Right ventricle myocardium superior (tissue), 1 donor: Measurements from ENCODE around the gene NCR3LG1. TPM values are rescaled to one million over a fixed set of nuclear protein-coding genes. Genes with fewer than 3 reads are reported as not detected.
"Not testable (repeated sequence)": the region's sequence is repeated elsewhere in the genome, so short reads cannot be mapped to it uniquely, and the experiment has no call there.

Experiments
- ATAC-seq: fragments of 200-7000 bp; cut with Tn5 transposase; one replicate; pipeline ENCODE4 v1.9.1; 2020; ENCODE audit warnings: mild to moderate bottlenecking; ENCODE audit not compliant: poor library complexity
- DNase-seq: peaks from one replicate; pipeline ENCODE4 v3.0.0-alpha.2; 2020
- intact Hi-C: fragments of 100-400 bp; cut with DNase I; formaldehyde crosslinking; loops from one replicate; pipeline ENCODE4 v1.11.2; 2022
- total RNA-seq: library from RNA; stranded (reverse); fragmentation: NEBNext Ultra II Directional; extraction: Animal tissue kit (Norgen Biotek cat#: 25700); gene quantifications from one replicate; pipeline ENCODE4 v1.2.1, GENCODE V29; 2021
- donor health status: DM: no; HTN: yes; CAD: no; lungs with severe emphysema.

Gene NCR3LG1
- total RNA-seq, 1 donor from 2014 or later = 0.56 TPM

DNA sequence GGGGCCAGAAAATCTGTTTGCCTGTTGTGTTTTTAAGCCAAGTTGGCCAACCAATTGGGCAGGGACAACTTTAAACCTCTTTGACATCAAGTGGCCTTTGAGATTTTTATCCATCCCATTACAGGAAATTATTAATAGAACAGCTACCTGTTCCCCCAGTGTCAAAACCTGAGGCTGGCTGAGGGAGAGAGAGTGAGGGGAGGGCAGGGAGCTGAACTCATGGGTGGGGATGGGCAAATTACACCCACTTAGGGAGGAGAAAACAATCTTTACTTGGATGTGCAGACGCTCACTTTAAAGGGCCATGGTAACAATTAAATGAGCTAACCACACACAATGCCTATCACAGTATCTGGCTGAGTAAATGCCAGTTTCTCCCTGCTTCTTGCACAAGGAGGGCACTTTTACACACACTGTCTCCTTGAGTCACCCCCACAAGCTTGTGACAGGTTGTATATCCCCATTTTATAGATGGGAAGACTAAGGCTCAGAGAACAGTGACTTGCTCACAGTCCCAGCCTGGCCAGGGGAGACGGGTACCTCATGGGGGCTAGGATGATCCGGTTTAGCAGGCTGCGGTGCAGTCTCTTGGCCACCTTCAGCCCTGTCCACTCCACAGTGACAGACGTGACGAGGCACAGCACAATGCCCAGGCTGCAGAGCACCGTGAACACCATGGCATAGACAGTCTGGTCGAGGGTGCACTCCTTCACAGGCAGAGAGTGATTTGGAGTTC, 54.6 kb downstream of the NCR3LG1 start:
- intact Hi-C loops = no loop called here
- peak; percentile 58 for ATAC-seq
- no peak for DNase-seq

DNA sequence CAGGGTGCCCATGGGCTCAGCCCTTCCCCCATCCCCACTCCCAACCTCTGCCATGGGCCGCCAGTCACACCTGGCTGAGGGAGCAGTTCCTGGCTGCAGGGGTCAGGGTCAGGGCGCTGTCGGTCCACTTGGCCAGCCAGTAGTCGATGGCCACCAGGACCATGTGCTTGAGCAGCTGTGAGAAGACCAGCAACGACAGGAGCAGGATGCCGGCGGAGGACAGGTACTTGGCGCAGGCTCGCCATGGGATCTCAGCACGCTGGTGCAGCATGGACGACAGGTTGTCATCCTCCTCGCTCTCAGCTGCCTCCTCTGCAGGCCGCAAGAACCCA, 55.2 kb downstream of the NCR3LG1 start:
- intact Hi-C loops = no loop called here
- no peak for ATAC-seq
- no peak for DNase-seq

DNA sequence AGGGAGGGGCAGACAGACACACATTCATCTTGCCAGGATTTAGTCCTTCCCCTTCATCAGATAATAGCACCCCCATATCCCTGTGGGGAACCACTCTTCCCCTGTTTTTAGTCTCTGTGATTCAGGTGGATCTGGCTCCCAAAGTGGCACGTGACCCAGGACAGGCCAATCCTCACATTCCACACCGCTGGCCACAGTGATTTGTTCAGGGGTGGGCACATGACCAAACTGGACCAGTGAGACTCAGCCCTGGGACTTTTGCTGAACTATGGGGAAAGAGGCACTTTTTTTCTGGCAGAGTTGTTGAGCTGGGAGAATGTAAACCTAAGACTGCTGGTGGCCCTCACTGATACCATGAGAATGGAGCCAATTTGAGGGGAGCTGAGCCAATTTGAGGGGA, 56.0 kb downstream of the NCR3LG1 start:
- intact Hi-C loops = no loop called here
- ATAC-seq (no peak), DNase-seq (no peak)

DNA sequence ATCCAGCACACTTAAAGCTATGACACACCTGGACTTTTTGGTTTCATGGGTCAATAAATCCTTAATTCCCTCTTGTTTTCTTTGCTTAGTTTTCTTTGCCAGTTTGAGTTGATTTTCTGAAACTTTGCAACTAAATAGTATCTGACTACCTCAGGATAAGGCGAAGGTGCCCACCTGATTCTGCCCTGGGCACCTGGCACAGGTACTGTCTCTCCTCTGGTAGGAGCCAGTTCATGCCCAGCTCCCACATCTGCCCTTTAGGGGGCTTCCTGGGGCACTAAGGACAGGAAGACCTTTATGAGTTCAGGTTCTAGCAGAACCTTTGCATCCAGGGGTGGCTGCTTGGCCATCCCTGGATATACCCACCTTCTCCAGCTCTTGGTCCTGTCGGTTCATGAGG, 56.4 kb downstream of the NCR3LG1 start:
- no peak for ATAC-seq
- no peak for DNase-seq
- intact Hi-C loops = no loop called here

DNA sequence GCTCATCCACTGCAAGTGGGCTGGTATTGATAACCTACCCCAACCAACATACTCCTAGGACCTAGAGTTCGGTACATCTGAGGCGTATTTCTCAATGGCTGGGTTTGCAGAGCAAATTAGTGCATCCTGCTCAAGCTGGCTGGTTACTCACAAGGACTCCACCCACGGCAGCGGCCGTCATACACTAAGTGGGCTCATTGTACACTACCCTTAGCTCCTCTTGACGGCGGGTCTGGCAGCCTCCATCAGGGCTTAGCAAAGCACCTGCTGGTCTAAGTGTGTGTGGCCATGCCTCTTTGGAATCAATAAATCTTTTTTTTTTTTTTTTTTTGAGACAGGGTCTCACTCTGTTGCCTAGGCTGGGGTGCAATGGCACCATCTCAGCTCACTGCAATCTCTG, 57.0 kb downstream of the NCR3LG1 start:
- DNase-seq = no peak
- ATAC-seq = no peak
- intact Hi-C loops = no loop called here

DNA sequence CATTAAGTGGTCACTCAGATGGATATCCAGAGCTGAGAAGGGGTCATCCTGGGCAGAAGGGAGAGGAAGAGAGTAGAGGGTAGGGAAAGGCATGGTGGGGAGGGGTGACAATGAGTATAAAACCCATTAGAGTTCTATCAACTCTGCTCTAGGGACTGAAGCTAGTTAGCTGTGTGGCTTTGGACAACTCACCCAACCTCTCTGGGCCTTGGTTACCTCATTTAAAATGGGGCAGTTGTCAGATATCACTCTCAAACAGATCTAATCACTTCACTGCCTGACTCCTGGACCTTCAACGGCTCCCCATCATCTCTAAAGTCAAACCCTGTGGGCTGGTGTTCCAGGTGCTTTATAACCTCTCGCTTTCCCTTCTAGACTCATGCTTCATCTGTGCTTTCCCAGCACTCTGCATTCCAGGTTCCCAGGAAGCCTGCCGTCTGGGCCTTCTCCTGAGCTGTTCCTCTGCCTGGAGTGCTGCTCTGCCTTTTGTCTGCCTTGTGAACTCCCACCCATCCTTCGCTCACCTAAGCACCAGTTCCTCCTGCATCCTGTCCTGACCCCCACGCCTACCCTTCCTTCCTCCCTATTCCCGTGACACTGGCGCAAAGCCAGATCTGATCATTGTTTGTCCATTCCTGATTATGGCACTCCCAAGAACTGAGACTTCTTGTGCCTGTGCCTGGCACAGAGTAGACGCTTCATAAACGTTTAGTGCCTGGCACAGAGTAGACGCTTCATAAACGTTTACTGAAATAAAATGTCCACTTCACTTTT, 59.2 kb downstream of the NCR3LG1 start:
- ATAC-seq (no peak), DNase-seq (no peak)
- intact Hi-C loops = no loop called here

DNA sequence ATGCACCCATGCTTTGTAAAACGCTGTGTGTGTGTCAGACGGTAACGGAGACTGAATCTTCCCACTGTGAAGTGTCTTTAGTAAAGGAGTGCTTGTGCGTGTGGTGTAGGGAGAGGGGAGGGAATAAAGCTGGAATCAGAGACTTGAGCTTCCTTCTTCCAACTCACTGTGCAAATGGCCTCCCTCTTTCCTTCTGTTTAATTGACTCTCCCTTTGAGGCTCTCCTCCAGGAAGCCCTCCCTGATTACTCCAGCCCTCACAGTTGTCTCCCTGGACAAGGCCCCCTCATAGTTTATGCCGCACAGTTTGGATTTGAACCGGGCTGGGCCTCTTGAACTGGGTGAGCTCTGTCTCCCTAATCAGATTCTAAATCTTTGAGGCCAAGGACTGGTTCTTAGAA, 59.8 kb downstream of the NCR3LG1 start:
- no peak for DNase-seq
- intact Hi-C loops = no loop called here
- ATAC-seq = no peak

DNA sequence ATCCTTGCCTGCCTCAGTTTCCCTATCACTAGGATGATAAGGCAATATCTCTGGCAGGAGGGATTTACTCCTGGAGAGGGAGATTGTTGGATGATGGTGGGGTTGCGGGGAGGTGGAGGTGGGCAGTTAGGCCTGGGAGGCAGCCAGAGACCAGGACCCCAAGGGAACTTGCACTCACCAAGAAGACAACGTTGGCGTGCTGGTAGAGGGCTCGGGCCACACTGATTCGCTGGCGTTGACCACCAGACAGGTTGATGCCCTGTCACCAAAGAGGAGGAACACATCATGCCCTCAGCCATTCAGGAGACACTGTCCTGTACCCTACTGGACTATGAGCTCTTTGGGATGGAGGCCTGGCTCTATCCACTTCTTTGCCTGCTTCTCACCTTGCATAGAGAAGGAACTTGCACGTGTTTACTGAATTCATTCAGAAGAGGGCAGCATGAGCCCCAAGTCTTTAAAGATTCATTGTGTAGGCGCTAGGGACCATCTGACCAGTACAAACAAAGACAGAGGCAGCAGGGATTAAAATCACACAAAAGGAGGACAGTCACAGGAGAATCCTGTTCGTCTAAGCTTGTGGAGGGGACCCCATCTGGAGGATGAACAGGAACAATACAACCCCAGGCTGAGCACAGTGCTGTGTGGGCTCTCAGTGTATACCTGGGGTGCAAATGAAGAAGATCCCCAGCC, 61.0 kb downstream of the NCR3LG1 start:
- intact Hi-C loops = no loop called here
- ATAC-seq (no peak), DNase-seq (no peak)

DNA sequence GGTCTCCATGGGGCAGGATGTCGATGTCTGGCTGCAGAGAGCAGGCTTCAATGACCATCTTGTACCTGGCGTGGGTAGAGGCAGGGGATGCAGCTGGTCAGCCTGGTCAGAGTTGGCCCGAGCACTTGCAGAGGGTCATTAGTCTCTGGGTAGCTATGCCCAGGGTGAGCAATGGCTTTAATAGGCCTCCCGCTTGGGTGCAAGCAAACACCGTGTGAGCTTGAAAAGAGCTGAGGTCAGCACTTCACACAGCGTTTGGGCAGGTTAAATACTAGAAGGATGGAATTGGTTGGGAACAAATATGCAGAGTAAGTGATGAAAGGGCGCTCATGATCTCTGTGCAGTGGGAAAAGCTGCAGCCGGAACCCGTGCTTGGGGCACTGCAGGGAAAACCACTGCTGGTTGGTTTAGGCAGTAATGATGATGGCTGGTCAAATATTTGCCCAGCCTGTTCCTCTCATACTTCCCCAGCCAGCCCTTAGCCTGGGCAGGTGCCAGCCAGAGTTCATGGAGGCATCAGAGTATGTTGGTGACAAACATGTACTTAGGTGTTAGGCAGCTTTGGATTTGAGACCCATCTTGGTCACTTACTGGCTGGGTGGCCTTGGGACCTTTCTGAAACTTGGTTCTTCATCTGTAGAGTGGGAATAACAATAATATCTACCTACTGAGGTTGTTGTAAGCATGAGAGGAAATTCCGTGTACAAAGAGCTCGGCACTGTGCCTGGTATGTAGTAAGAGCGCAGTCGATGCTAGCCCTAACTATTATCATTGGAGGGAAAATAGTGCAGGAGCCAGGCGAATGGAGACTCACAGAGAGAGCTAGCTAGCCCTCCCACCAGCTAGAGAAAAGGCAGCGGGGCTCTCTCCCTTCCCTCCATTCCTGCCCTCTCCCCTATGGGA, 62.1 kb downstream of the NCR3LG1 start:
- ATAC-seq (no peak), DNase-seq (no peak)
- intact Hi-C loops = no loop called here

DNA sequence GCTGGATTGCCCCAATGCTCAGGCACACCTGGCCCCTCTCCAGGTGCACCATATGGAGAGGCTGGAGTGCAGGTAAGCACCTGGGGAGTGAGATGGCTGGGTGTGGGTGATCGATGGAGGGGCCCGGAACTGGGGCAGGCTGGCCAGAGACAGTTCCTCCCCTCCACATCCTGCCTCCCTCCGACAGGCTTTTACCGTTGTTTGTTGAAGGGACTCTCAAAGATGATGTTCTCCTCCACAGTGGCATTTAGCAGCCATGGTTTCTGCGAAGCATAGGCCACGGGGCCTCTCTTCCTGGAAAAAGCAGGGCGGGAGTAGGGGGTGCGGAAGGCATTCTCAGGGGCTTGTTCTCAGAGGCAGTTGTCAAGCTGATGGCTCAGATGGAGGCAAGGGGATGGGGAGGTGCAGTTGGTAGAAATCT, 62.7 kb downstream of the NCR3LG1 start:
- ATAC-seq (no peak), DNase-seq (no peak)
- intact Hi-C loops = no loop called here

DNA sequence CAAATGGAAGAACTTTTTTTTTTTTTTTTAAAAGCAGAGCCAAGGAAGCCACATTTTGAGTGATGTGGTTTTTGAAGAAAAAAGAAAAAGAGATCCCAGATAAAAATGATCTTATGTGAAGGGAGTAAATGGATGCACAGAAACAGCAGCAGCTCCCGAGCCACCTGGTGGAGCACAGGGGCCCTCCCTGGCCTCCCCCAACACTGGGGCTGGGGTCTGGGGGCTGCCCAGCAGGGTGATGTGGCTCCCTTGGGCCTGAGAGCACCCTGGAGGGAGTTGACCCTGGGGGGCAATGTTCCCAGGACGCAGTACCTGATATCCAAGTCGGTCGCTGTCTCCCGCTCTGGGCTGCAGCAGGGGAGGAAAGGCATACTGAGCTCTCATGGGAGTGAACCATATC, 63.4 kb downstream of the NCR3LG1 start:
- DNase-seq = no peak
- intact Hi-C loops = no loop called here
- ATAC-seq = no peak

DNA sequence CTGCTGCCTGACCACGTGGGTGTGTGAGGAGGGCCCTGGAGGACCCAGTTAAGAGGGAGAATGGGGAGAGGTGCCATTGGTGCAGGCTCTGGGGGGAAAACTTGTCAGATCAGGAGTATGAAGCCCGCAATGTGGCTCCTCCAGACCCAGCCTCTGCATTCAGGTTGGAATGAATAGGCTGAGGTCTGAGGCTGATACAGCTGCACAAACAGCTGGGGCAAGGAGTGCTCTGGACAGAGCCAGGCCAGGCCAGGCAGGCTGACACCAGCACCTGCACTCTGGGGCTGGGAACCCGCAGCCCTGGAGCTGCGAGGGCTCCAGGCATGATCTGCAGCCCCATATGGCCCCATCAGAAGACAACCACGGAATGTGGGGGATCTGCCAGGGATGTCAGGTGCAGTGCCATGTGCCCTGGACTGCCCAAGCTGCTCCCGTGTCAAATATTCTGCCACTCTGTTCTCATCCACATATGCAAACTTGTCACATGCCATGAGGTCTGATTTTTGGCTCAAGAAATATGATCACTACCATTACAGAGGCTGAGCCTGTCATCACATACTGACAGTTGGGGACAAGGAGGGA, 64.0 kb downstream of the NCR3LG1 start:
- ATAC-seq (peak; percentile 87), DNase-seq (no peak)
- intact Hi-C loops = no loop called here

DNA sequence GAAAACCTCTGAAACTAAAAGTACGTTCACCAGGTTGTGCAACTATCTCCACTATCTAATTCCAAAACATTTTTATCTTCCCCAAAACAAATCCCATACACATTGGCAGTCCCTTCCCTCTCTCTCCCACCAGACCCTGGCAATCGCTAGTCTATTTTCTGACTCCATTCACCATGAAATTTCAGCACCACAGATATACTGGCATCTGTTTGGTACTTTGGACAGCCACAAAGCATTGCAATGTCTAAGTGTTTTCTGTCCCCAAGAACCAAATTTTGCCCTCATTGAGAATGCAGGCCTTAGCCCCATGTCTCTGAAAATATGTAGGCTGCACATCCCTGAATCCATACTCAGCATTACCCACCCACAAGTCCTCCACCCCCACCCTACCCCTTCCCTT, 64.9 kb downstream of the NCR3LG1 start:
- peak; percentile 28 for ATAC-seq
- no peak for DNase-seq
- intact Hi-C loops = no loop called here

DNA sequence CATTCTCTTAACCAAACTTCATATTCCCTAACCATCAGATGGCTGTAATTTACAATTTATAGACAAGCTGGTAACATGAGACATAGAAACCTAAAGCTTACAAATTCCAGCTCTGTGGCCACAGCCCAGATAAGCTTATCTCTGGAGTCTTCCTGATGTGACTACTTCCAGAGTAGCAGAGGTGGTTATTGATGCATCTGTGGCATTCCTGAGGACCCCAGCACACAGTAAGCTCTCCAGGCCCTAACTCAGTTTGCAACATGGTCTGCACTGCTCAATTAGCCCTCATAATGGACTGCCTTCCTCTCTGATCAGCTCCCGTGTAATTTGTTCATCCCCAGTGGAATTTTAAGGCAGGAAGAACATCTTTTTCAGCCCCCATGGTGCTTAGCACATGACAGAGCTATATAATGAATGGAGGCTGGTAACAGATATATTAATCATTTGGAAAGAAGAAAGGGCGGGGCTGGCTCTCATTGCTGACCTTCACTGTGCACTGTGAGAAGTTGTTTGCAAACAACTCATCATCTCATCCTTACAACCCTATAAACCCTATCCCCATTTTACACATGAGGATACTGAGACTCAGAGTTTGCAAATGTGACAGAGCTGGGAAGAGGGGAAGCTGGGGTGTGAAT, 67.0 kb downstream of the NCR3LG1 start:
- ATAC-seq (no peak), DNase-seq (no peak)
- intact Hi-C loops = no loop called here

DNA sequence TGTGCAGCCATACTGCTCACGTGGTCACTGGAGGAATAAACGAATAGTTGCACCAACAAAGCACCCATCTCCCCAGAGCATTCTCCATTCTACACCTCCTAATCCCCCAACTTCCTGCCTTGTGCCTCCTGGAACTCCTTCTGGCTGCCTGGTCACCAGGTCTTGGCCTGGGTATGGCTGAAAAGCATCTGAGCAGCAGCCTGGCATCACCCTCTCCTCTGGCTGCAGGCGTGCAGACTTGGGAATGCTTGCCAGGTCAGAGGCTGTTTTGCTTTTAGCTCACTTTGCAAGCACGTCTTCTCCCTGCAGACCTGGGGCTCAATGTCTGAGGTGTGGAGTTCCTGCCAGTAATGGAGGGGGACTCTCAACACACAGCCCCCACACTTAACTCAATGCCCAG, 70.2 kb downstream of the NCR3LG1 start:
- DNase-seq (no peak), ATAC-seq (peak; percentile 78)
- intact Hi-C loops = no loop called here

DNA sequence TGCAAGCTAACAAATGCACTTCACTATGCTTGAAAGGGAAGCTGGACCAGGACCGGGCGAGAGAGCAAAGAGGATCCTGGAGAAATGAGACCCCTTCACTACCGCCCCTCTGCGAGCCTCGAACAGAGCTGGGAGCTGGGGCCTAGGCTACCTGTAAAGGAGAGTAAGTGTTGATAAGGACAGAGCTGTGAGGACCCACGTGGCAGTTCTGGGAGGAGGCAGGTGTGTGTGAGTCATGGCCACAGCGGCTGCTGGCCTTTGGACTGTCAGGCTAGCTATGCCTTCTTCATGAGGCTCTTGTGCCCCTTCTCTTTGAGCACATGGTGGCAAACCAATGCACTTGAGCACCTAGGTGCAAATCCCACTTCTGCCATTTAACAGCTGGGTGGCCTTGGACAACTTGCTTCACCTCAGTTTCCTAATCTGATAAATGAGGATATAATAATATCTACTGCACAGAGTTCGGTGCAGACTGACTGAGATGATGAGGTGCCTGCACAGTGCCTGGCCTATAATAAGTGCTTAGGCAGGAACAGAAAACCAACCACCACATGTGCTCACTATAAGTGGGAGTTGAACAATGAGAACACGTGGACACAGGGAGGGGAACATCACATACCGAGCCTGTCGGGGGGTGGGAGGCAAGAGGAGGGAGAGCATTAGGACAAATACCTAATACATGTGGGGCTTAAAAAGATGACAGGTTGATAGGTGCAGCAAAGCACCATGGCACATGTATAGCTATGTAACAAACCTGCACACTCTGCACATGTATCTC, 72.1 kb downstream of the NCR3LG1 start:
- no peak for DNase-seq
- ATAC-seq = no peak
- intact Hi-C loops = no loop called here

DNA sequence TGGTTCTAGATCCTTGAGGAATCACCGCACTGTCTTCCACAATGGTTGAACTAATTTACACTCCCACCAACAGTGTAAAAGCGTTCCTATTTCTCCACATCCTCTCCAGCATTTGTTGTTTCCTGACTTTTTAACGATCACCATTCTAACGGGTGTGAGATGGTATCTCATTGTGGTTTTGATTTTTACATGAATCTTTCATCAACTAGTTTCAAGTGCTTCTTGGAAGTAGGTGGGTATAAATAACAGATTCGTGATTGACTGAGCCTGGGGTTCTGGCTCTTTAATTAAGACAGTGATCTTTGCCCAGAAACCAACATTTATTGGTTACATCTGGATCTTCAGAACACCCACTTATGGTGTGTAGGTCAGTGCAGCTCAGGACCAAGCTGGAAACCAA, 74.6 kb downstream of the NCR3LG1 start:
- DNase-seq, ATAC-seq, intact Hi-C loops: not testable (repeated sequence)
